ES-I3 (cell line): Measurements from ENCODE around the gene DDX24.

ENCODE experiments used
- H3K36me3 ChIP-seq: 2 replicates; pipeline ENCODE4 v1.6.1; 2013; ENCODE audit warnings: mild to moderate bottlenecking, low read length, control low read depth, moderate library complexity; ENCODE audit not compliant: insufficient read depth
- H3K4me1 ChIP-seq: 2 replicates; pipeline ENCODE4 v1.6.1; 2013; ENCODE audit warnings: mild to moderate bottlenecking, control low read depth, low read length; ENCODE audit not compliant: insufficient read depth
- H3K9ac ChIP-seq: 2 replicates; pipeline ENCODE4 v1.6.1; 2013; ENCODE audit warnings: low read depth, mild to moderate bottlenecking, low read length, moderate library complexity
- H3K9me3 ChIP-seq: 2 replicates; pipeline ENCODE4 v1.6.1; 2013; ENCODE audit warnings: mild to moderate bottlenecking, low read length, moderate library complexity; ENCODE audit not compliant: control insufficient read depth, insufficient read depth

Gene DDX24, protein sequence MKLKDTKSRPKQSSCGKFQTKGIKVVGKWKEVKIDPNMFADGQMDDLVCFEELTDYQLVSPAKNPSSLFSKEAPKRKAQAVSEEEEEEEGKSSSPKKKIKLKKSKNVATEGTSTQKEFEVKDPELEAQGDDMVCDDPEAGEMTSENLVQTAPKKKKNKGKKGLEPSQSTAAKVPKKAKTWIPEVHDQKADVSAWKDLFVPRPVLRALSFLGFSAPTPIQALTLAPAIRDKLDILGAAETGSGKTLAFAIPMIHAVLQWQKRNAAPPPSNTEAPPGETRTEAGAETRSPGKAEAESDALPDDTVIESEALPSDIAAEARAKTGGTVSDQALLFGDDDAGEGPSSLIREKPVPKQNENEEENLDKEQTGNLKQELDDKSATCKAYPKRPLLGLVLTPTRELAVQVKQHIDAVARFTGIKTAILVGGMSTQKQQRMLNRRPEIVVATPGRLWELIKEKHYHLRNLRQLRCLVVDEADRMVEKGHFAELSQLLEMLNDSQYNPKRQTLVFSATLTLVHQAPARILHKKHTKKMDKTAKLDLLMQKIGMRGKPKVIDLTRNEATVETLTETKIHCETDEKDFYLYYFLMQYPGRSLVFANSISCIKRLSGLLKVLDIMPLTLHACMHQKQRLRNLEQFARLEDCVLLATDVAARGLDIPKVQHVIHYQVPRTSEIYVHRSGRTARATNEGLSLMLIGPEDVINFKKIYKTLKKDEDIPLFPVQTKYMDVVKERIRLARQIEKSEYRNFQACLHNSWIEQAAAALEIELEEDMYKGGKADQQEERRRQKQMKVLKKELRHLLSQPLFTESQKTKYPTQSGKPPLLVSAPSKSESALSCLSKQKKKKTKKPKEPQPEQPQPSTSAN

DNA sequence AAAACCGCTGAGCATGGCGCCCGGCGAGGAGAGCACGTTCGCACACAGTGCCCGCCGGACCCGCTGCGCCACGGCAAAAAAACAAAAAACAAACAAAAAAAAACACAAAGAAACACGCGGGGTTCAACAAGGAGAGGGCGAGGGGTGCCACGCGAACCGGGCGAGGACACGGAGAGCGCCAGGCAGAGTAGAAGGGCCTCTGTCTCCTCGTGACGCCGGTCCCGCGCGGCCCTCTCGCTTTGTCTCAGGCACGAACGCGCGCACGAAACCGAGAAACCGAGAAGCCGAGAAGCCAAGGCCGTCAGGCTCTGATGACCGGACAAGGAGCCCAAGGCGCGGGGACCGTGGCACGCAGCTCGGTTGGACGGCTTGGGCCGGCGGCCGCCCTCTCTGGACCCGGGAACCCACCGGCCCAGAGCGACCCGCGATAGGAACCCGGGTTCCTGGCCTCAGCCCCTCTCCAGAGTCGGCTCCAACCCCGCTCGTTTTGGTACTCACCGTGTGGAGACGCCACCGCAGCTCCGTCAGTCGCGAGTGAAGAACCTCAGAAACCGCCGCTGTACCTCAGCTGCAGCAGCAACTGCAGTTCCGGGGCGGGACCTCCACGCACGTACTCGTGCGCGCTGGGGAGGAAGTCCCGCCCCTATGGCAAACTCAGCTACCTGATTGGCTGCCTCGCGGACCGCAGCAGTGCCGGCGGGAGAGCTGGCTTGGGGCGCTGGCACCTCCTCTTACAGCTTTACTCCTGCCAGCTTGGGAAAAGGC, at the start of gene DDX24, which contains the start of gene IFI27L1:
Gene DDX24 (minus strand): TSS at position 582 of the 765 bp plus-strand sequence. CDS start 1,460 bp downstream, outside the sequence.
Gene IFI27L1 (plus strand): TSS at position 690 of the 765 bp plus-strand sequence. CDS start 15,628 bp downstream, outside the sequence.
- peaks cover 12% of the 10 kb centered on the region for H3K4me1 ChIP-seq
- H3K9me3 ChIP-seq: peaks cover 3% of the 10 kb centered on the region; the same call in 1 of the 2 replicates
- H3K36me3 ChIP-seq: peaks cover 18% of the 10 kb centered on the region
- H3K9ac ChIP-seq: peak within 1 kb of the TSS; percentile 81

DNA sequence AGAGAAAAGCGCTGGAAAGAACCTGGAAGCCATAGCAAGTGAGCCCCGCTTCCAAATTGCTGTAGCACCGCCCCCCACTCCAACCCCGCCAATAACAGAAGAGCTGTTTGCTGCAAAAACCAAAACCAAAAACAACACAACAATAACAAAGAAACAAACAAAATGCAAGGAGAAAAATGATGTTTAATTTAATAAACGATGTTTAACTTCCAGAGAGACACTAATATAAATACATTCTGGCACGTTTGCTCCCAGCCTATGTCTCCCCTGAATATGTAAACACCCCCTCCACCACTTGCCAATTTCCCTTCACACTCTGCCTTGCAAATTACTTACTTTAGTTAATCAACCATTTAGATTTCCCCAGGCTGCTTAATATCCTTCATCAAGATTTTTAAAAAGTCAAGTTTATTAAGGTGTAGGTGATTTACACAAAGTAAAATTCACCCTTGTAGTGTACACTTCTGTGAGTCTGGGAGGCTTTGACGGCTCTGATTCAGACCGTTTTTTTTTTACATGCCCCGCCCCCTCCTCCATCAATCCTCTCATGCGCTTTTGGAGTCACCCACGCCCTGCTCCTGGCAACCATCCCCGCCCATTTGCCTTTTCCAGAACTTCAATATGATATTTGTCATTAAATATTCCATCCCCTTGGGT, 48.9 kb upstream of the DDX24 start:
- no peaks in the 10 kb centered on the region for H3K36me3 ChIP-seq
- no peaks in the 10 kb centered on the region for H3K4me1 ChIP-seq
- peak overlapping the region; percentile 80; the same call in 1 of the 2 replicates for H3K9ac ChIP-seq
- H3K9me3 ChIP-seq: no peaks in the 10 kb centered on the region

DNA sequence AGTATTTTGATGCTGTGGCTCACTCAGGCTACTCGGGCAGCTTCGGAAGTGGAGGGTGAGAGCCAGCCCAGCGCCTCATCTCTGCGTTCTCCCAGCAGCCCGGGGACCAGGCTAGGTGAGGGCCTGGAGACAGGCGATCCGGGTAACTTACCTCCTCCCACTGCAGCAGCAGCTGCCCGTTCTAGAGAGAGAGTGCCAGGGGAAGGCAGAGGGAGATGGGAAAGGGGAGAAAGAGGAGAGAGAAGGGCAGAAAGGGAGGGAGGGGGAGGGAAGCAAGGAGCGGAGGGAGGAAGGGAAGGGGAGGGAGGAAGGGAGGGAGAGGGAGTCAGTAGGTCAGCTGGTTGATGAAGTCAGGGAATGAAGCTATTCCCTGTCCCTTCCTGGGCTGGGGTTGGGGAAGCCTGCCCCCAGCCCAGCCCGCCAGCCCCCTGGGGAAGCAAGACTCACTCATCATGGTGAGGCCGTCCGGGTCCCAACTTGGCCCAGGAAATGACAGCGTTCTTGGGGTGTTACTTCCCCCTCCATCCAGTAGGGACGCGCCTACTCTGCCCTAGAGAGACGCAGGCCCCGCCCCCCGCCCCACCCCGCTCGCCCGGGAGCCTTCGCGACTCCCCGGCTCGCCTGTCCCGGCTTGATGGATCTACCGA, 48.2 kb upstream of the DDX24 start, which contains the start of gene IFI27L2:
Gene IFI27L2 (minus strand): TSS at position 494 of the 647 bp plus-strand sequence. CDS start 40 bp downstream, at position 454.
- H3K36me3 ChIP-seq: no peaks in the 10 kb centered on the region
- H3K4me1 ChIP-seq: no peaks in the 10 kb centered on the region
- H3K9me3 ChIP-seq: no peaks in the 10 kb centered on the region
- peak within 1 kb of the TSS; percentile 80; the same call in 1 of the 2 replicates for H3K9ac ChIP-seq

DNA sequence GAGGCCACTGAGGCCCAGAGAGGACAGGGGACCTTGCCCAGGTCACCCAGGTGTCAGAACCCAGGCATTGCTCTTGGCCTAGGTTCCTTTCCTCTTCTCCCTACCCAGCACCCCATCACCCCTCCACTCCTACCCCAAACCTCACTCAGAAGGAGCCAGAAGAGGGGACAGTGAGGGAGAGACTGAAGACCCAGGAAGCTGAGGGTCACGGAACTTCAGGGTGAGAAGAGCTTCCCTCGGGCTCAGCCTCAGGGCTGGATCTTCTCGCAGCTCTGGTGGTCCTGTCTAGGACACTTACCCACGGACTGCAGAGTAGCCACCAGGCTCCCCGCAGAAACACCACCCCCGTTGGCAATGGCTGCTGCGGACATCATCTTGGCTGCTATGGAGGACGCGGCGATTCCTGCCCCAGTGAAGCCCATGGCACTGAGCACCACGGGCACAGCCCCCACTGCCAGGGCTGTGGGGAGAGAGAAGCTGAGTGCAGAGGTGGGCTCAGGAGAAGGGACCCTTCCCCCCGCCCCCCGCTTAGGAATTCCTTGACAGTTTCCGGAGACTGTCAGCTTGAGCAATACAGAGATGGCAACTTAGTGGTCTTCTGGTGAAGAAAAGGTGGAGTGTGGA, 47.3 kb upstream of the DDX24 start:
- no peaks in the 10 kb centered on the region for H3K9me3 ChIP-seq
- no peaks in the 10 kb centered on the region for H3K36me3 ChIP-seq
- peak overlapping the region; percentile 80; the same call in 1 of the 2 replicates for H3K9ac ChIP-seq
- no peaks in the 10 kb centered on the region for H3K4me1 ChIP-seq

DNA sequence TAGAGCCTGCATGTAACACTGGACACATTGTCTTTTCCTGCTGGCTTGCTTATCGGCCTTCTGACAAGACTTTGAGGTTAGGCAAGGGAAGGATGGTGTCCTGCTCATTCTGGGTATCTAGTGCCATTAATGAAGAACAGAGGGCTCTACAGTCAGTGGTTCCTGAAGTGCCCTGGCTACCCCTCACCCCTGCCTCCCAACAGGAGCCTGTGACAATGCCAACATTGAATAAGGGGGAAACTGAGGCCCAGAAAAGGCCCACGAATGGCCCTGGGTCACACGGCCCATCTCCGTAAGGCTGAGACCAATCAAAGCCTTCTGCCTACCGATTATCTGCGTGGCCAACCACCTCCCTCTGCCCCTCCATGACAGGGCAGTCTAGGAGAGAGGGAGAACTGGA, 46.3 kb upstream of the DDX24 start:
- Histone ChIP-seq H3K4me1 (no peaks in the 10 kb centered on the region), H3K9me3 (no peaks in the 10 kb centered on the region), H3K9ac (no peak overlapping the region), H3K36me3 (no peaks in the 10 kb centered on the region)

DNA sequence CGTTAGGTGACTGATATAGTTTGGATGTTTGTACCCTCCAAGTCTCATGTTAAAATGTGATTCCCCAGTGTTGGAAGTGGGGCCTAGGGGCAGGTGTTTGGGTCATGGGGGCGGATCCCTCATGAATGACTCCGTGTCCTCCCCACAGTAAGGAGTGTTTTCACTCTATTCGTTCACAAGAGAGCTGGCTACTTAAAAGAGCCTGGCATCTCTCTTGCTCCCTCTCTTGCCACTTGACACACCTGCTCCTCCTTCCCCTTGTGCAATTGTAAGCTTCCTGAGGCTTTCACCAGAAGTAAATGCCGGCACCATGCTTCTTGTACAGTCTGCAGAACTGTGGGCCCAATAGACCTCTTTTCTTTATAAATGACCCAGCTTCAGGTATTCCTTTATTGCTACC, 45.8 kb upstream of the DDX24 start:
- Histone ChIP-seq H3K9me3 (no peaks in the 10 kb centered on the region), H3K36me3 (no peaks in the 10 kb centered on the region), H3K9ac (no peak overlapping the region), H3K4me1 (no peaks in the 10 kb centered on the region)

DNA sequence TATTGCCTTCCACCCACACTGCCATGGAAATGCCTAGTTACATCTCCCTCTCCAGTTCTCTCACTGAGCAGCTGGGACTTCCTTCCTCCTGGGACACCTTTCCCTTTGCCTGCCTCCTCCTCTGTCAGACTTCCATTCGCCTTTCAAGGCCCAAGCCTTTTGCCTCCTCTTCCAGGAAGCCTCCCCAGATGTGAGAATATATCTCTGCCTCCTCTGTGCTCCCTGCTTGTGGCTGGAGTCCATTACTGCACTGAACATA, 45.3 kb upstream of the DDX24 start:
- H3K9ac ChIP-seq: no peak overlapping the region

DNA sequence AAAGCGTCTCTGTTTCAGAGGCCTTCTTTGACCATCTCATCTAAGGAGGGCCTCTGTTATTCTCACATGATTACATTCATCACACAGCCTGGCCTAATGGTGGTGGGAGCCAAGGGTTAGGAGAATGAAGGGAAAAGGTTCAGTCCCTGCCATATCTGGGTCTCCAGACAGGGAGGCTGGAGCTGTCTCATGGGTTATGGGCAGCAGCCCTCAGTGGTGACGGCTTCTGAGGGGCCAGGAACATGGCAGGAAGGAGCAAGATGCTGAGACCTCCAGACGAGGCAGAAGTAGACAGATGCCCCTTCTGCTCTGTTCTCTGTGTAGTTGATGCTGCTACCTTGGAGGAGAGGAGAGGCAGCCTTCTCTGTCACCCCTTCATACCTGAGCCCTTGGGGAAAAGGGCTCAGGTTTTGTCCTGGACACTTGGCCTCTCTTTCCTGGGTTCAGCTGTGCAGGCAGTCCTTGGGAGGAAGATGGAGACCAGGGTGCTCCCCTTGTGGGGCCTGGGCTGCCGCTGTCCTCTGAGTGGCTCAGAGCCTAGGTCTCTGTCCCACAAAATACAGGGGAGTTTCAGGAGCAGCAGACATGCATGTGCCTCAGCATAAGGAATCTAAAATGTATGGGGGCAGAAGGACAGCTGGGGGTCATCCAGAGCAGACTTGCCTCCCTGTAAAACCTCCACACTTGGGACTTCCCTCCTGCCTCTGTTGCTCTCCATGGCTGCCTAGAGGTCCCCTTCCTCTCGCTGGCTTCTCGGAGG, 44.8 kb upstream of the DDX24 start:
- H3K36me3 ChIP-seq: no peaks in the 10 kb centered on the region
- no peaks in the 10 kb centered on the region for H3K4me1 ChIP-seq
- no peaks in the 10 kb centered on the region for H3K9me3 ChIP-seq
- H3K9ac ChIP-seq: no peak overlapping the region

More for the DNA sequence above, 45.3 kb upstream of the DDX24 start:
- Histone ChIP-seq H3K9me3 (no peaks in the 10 kb centered on the region), H3K36me3 (no peaks in the 10 kb centered on the region), H3K4me1 (no peaks in the 10 kb centered on the region)

DNA sequence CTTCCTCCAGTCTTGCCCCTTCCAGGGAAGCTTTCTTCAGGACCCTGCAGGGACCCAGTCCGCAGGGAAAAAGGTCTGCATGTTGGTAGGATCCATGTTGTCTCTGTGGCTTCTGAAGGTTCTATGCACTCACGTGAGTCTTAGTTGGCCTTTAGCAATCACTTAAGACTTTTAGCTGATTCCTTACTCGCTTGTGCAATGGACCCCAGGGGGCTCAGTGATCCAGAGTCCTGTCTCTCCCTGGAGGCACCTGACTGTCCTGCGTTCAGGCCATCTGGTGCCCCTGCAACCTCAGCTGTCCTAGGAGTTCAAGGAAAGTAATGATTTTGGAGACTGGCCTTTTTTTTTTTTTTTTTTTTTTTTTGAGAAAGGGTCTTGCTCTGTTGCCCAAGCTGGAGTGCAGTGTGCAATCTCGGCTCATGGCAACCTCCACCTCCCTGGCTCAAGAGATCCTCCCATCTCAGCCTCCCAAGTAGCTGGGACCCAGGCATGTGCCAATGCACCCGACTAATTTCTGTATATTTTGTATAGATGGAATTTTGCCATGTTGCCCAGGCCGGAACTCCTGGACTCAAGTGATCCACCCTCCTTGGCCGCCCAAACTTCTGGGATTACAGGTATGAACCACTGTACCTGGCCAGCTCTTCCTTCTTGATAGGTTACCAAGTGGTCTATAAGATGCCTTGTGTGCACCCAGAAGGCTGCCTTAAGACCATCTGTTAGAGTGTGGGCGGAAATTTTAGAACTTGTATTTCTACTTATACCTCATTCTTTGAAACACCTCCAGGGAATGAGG, 43.8 kb upstream of the DDX24 start:
- H3K36me3 ChIP-seq: no peaks in the 10 kb centered on the region
- H3K9ac ChIP-seq: no peak overlapping the region
- no peaks in the 10 kb centered on the region for H3K4me1 ChIP-seq
- H3K9me3 ChIP-seq: no peaks in the 10 kb centered on the region

DNA sequence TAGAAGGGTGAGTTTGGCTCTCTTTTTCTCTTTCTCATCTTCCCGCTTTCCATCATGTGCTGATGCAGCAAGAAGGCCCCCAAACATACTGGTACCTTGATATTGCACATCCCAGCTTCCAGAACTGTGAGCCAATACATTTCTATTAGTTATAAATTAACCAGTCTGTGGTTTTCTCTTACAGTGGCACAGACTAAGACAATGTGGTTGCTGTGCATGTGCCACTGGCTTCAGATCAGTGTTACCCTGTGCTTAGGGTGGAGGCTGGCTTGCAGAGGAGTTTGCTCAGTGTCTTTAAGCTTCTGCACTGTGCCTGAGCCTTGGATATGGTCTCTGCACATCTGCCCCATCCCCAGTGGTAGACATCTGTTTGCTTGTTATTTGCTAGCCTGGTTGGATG, 42.9 kb upstream of the DDX24 start:
- Histone ChIP-seq H3K9ac (no peak overlapping the region), H3K9me3 (no peaks in the 10 kb centered on the region), H3K36me3 (no peaks in the 10 kb centered on the region), H3K4me1 (no peaks in the 10 kb centered on the region)

DNA sequence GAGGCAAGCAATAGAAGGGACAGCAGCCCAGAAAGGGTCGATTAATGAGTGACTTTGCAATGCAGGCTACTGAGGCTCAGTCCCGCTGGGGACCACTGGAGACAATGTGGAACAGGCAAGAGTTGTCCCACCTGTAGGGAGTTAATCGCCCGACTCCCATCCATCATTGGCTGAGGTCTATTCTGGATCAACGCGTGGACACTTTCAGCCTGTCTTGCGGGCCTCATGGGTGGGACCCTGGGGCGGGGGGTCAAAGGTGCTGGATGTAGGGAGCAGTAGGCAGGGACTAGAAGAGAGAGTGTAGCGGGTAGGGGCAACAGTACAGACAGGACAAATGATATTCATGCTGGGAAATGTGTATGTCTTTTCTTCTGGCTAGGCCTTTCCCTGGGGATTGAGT, 42.3 kb upstream of the DDX24 start:
- H3K4me1 ChIP-seq: no peaks in the 10 kb centered on the region
- H3K9me3 ChIP-seq: no peaks in the 10 kb centered on the region
- H3K9ac ChIP-seq: no peak overlapping the region
- H3K36me3 ChIP-seq: no peaks in the 10 kb centered on the region

DNA sequence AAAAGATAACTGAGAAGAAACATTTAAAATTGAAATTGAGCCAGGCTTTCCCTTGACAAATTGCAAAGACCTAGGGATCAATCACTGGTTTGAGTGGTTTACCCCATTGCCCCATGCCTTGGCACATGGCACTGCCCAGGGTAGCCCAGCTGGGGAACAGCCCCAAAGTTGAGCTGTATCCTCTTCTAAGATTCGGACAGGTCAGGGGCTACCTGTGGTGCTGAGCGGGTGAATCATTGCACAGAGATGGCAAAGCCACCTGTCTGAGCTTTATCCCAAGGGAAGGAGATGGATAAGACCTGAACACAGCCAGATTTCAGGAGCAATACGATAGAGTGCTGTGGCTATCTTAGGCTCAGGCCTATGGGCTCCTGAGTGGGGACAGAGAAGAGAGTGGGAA, 41.4 kb upstream of the DDX24 start:
- no peaks in the 10 kb centered on the region for H3K9me3 ChIP-seq
- H3K4me1 ChIP-seq: no peaks in the 10 kb centered on the region
- no peaks in the 10 kb centered on the region for H3K36me3 ChIP-seq
- no peak overlapping the region for H3K9ac ChIP-seq
